Loucy (cell line): ENCODE measurements around the gene ELAVL1.

Experiments used
- EZH2phosphoT487 ChIP-seq: fragments of 200-600 bp; IDR thresholded peaks from 2 replicates; pipeline ENCODE4 v1.6.1; 2018; ENCODE audit warnings: antibody characterized with exemption, mild to moderate bottlenecking, moderate library complexity, borderline replicate concordance
- TF ChIP-seq, protein P1 (sequence below): fragments of 200-600 bp; sonication (generic); conservative IDR thresholded peaks from 2 replicates; pipeline ENCODE4 v1.5.1; 2014; ENCODE audit warnings: mild to moderate bottlenecking, antibody characterized with exemption, low read length

DNA sequence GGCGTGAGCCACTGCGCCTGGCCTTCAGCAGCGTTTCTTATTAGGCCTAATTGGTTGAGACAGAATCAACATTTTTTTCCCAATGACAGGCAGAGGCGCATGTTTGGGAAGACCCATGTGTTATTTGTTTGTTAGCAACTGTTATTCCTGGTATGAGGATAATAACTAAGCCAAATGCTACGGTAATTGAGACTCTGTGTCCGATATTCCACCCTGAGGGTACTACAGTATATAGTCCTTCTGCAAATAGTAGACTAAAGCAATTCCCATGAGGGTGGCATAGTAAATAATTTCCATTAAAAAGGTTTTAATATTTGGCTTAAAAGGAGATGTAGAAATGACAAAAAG lies 28.7 kb upstream of the ELAVL1 start:
- TF ChIP-seq, protein P1, sequence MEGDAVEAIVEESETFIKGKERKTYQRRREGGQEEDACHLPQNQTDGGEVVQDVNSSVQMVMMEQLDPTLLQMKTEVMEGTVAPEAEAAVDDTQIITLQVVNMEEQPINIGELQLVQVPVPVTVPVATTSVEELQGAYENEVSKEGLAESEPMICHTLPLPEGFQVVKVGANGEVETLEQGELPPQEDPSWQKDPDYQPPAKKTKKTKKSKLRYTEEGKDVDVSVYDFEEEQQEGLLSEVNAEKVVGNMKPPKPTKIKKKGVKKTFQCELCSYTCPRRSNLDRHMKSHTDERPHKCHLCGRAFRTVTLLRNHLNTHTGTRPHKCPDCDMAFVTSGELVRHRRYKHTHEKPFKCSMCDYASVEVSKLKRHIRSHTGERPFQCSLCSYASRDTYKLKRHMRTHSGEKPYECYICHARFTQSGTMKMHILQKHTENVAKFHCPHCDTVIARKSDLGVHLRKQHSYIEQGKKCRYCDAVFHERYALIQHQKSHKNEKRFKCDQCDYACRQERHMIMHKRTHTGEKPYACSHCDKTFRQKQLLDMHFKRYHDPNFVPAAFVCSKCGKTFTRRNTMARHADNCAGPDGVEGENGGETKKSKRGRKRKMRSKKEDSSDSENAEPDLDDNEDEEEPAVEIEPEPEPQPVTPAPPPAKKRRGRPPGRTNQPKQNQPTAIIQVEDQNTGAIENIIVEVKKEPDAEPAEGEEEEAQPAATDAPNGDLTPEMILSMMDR, result no peak
- no peak for TF ChIP-seq EZH2phosphoT487
